K562 (cell line): ENCODE data around the gene STX11. TPM values are rescaled to one million over a fixed set of nuclear protein-coding genes. Genes with fewer than 3 reads are reported as not detected.

ENCODE experiments used
- ATAC-seq: fragments of 200-7000 bp; cut with Tn5 transposase; 3 replicates; pipeline ENCODE4 v1.9.1; 2020; ENCODE audit warnings: moderate library complexity
- BruUV-seq: library from RNA; stranded (reverse); fragments of 400-500 nt; replicated peaks from 2 replicates; lab custom pipeline; 2021; lab: Mats Ljungman, UMichigan
- CTCF ChIA-PET: fragments of 300-600 bp; formaldehyde crosslinking; extraction: SDS; loops from one replicate; lab custom pipeline; 2021; ENCODE audit warnings: low intra/inter-chr PET ratio; lab: Yijun Ruan, JAX
- POLR2A ChIA-PET: fragments of 300-600, 350-650 bp; sonication (Branson Sonifier 250); formaldehyde crosslinking; extraction: SDS; loops from one replicate; lab custom pipeline; 2021; ENCODE audit warnings: antibody characterized with exemption, inconsistent platforms; lab: Yijun Ruan, JAX
- DNase-seq, 4 experiments: peaks; one replicate each; pipeline versions ENCODE4 v3.0.0 to v3.0.0-alpha.2; 2011 to 2018; ENCODE audit warnings: low spot score in 3 of 4, mixed read lengths in 3 of 4; ENCODE audit errors: extremely low read depth in 1 of 4
- FAIRE-seq: peaks from 2 replicates; lab custom pipeline; 2011; peaks lifted over from hg19 to GRCh38; lab: Jason Lieb, UNC
- H2AFZ ChIP-seq: 2 replicates; pipeline ENCODE4 v1.6.0; 2011; ENCODE audit warnings: low read depth, low read length, control low read depth, inconsistent platforms
- H3K27ac ChIP-seq: fragments of 200-600 bp; 3 replicates; pipeline ENCODE4 v1.8.0; 2011; ENCODE audit warnings: low read depth, mild to moderate bottlenecking, control low read depth, inconsistent platforms, low read length, moderate library complexity, mixed read lengths; ENCODE audit errors: extremely low read depth
- H3K27me3 ChIP-seq, 2 experiments: fragments of 300-600 bp in 1 of 2; 2 replicates in 1 of 2; 3 replicates in 1 of 2; pipeline versions ENCODE4 v1.6.0 to v1.8.0; 2011; ENCODE audit warnings: inconsistent platforms in 2 of 2, low read length in 2 of 2, mild to moderate bottlenecking in 1 of 2, mixed read lengths in 1 of 2, moderate library complexity in 1 of 2; ENCODE audit not compliant: control insufficient read depth in 2 of 2, insufficient read depth in 2 of 2
- H3K36me3 ChIP-seq: fragments of 300-600 bp; 3 replicates; pipeline ENCODE4 v1.8.0; 2011; ENCODE audit warnings: mild to moderate bottlenecking, low read length, inconsistent platforms; ENCODE audit not compliant: control insufficient read depth, insufficient read depth
- H3K4me1 ChIP-seq, 2 experiments: fragments of 200-600 bp in 1 of 2; replicated peaks in 1 of 2; 2 replicates in 1 of 2; 3 replicates in 1 of 2; pipeline versions ENCODE4 v1.5.1 to v1.8.0; 2011; ENCODE audit warnings: inconsistent platforms in 2 of 2, low read length in 2 of 2, mild to moderate bottlenecking in 1 of 2, mixed read lengths in 1 of 2, moderate library complexity in 1 of 2; ENCODE audit not compliant: control insufficient read depth in 2 of 2, insufficient read depth in 2 of 2
- H3K4me2 ChIP-seq: 2 replicates; pipeline ENCODE4 v1.6.1; 2011; ENCODE audit warnings: low read length, control low read depth, inconsistent platforms, mixed read lengths; ENCODE audit not compliant: insufficient read depth
- H3K4me3 ChIP-seq: fragments of 200-600 bp; sonication (generic), shearing (Covaris generic); 2 replicates; pipeline ENCODE4 v1.5.1; 2016; ENCODE audit warnings: control low read depth, inconsistent platforms
- H3K79me2 ChIP-seq: fragments of 200-600 bp; 3 replicates; pipeline ENCODE4 v1.8.0; 2011; ENCODE audit warnings: low read length, inconsistent platforms; ENCODE audit not compliant: control insufficient read depth, insufficient read depth
- H3K9ac ChIP-seq, 2 experiments: 2 replicates each; pipeline versions ENCODE4 v1.6.0 to v1.6.1; 2011; ENCODE audit warnings: low read depth in 2 of 2, low read length in 2 of 2, control low read depth in 1 of 2, inconsistent platforms in 1 of 2, mild to moderate bottlenecking in 1 of 2, mixed read lengths in 1 of 2; ENCODE audit not compliant: insufficient read depth in 1 of 2
- H3K9me1 ChIP-seq: one replicate; pipeline ENCODE4 v1.6.0; 2011; ENCODE audit warnings: inconsistent platforms, mild to moderate bottlenecking, low read length, moderate library complexity; ENCODE audit not compliant: control insufficient read depth, insufficient read depth
- H3K9me3 ChIP-seq: replicated peaks from 2 replicates; pipeline ENCODE4 v1.5.1; 2011; ENCODE audit warnings: low read depth, low read length, inconsistent platforms; ENCODE audit not compliant: control insufficient read depth, insufficient read depth
- H4K20me1 ChIP-seq: replicated peaks from 2 replicates; pipeline ENCODE4 v1.6.1; 2011; ENCODE audit warnings: low read length, inconsistent platforms, mixed read lengths; ENCODE audit not compliant: control insufficient read depth, insufficient read depth
- ATF7 ChIP-seq: fragments of 450-650 bp; IDR thresholded peaks from 2 replicates; pipeline ENCODE4 v1.7.1; 2014; ENCODE audit warnings: mild to moderate bottlenecking, moderate library complexity
- BCOR ChIP-seq: fragments of 450-650 bp; IDR thresholded peaks from 2 replicates; pipeline ENCODE4 v1.6.1; 2016
- CHAMP1 ChIP-seq: fragments of 450-650 bp; IDR thresholded peaks from 2 replicates; pipeline ENCODE4 v1.6.1; 2016; ENCODE audit warnings: mild to moderate bottlenecking
- NUFIP1 ChIP-seq: fragments of 450-650 bp; IDR thresholded peaks from 2 replicates; pipeline ENCODE4 v1.6.1; 2018; ENCODE audit not compliant: partially characterized antibody
- ZNF146 ChIP-seq: IDR thresholded peaks from one replicate; pipeline ENCODE4 v1.6.1; 2018; ENCODE audit warnings: missing compliant biosample characterization; ENCODE audit not compliant: unreplicated experiment
- ZNF3 ChIP-seq: fragments of 250-450 bp; sonication (Bioruptor Pico); IDR thresholded peaks from 2 replicates; pipeline ENCODE4 v1.5.0; 2021; ENCODE audit warnings: mild to moderate bottlenecking, moderate library complexity
- WGBS: fragments of 100-300 bp; shearing (Covaris generic); methylation state at CpG from one replicate; pipeline ENCODE4 v1.1.6; 2016; ENCODE audit warnings: low coverage, mixed read lengths; ENCODE audit not compliant: insufficient coverage; ENCODE audit errors: missing lambda C conversion rate; 5-methylcytosine and 5-hydroxymethylcytosine counted together
- in situ Hi-C: fragments of 300-500 bp; cut with MboI; formaldehyde crosslinking; loops from 4 replicates; pipeline ENCODE4 v1.15.0; 2018; ENCODE audit warnings: inconsistent platforms, mixed read lengths
- intact Hi-C: fragments of 100-400 bp; cut with micrococcal nuclease; formaldehyde crosslinking; loops from 2 replicates; pipeline ENCODE4 v1.14.2; 2022
- polyA plus RNA-seq, 8 experiments: library from polyadenylated mRNA; depleted of rRNA in 4 of 8; stranded (reverse) in 5 of 8; unstranded in 3 of 8; fragments of >200 nt; fragmentation: Nextera tagmentation in 2 of 8; fragmentation: Illumina TruSeq in 1 of 8; extraction: Ambion mirVana in 2 of 8; extraction: Trizol in 1 of 8; gene quantifications; 2 replicates each; pipeline versions ENCODE4 v1.2.1 to v1.2.3, GENCODE V29; 2011 to 2014; ENCODE audit warnings: inconsistent platforms in 1 of 8, missing spikeins in 1 of 8
- total RNA-seq, 7 experiments: library from RNA; depleted of rRNA in 6 of 7; stranded (reverse); fragments of >200 nt in 6 of 7; fragmentation: Illumina TruSeq in 2 of 7; extraction: Trizol in 2 of 7; gene quantifications; 2 replicates each; pipeline versions ENCODE4 v1.2.1 to v1.2.3, GENCODE V29; 2011 to 2021; ENCODE audit warnings: low replicate concordance in 1 of 7

STX11 gene
- total and polyA plus RNA-seq, 9 of the 15 experiments (the other 6 are each of a cell fraction or from before 2014, with no cell fraction given), result 0.06 to 0.73 (median 0.40) TPM

GRCh38 chr6:144115219-144115618 is 35.1 kb upstream of the STX11 start:
- H3K79me2 ChIP-seq, result no peaks in the 10 kb centered on the region
- WGBS, result 4% methylated on average over 3 of the region's 3 CpGs
- H3K9ac ChIP-seq, result no peak overlapping the region
- CTCF ChIA-PET, result no interaction called here
- H2AFZ ChIP-seq, result no peak overlapping the region
- H3K27me3 ChIP-seq, result peaks cover 1 to 2% of the 10 kb centered on the region in 2 experiments; a peak in 2 of 5 replicates
- BruUV-seq, result no TSS peak
- POLR2A ChIA-PET, result interaction anchor here (1.2 kb wide), 1 partner anchor 9 kb away, joined by 3 read pairs; no protein-coding TSS in a partner anchor
- FAIRE-seq, result no peak
- TF ChIP-seq ZNF3 (no peak), NUFIP1 (no peak), ATF7 (no peak), CHAMP1 (no peak), ZNF146 (peak; percentile 66), BCOR (0 out of 2 replicates have a peak, but pooled peaks have one; percentile 21)
- ATAC-seq, result no peak
- no peak overlapping the region for H3K27ac ChIP-seq
- H3K4me2 ChIP-seq, result no peak overlapping the region
- H3K9me1 ChIP-seq, result no peaks in the 10 kb centered on the region
- no peaks in the 10 kb centered on the region for H3K36me3 ChIP-seq
- intact Hi-C loops (no loop called here), in situ Hi-C loops (no loop called here)
- DNase-seq, result no peak
- H4K20me1 ChIP-seq, result no peaks in the 10 kb centered on the region
- no peak overlapping the region for H3K4me3 ChIP-seq
- H3K4me1 ChIP-seq, result no peaks in the 10 kb centered on the region
- no peaks in the 10 kb centered on the region for H3K9me3 ChIP-seq
